HG03521 (cell line): ENCODE results near the gene PTPN4.

Source experiments
- ATAC-seq: cut with Tn5 transposase; IDR thresholded peaks from one replicate; pipeline ENCODE4 v1.9.1; 2021; ENCODE audit warnings: mild to moderate bottlenecking, moderate library complexity; ENCODE audit not compliant: unreplicated experiment

Gene PTPN4

GRCh38 chr2:119760237-119760955 is 674 bp downstream of the PTPN4 start:
- no peak for ATAC-seq

GRCh38 chr2:119760956-119761275 is 1.2 kb downstream of the PTPN4 start:
- ATAC-seq, result no peak

- no peak for ATAC-seq
These were observed 5.1 kb downstream of the PTPN4 start for GRCh38 chr2:119764832-119765231.

- ATAC-seq, result no peak
These were observed 5.8 kb downstream of the PTPN4 start for GRCh38 chr2:119765433-119766002.

- ATAC-seq, result no peak
These were observed 7.2 kb downstream of the PTPN4 start for GRCh38 chr2:119766944-119767343.

- ATAC-seq, result no peak
These were observed 9.0 kb downstream of the PTPN4 start for GRCh38 chr2:119768742-119769141.

GRCh38 chr2:119769645-119770044 is 9.9 kb downstream of the PTPN4 start:
- no peak for ATAC-seq

- ATAC-seq, result no peak
These were observed 11.6 kb downstream of the PTPN4 start for GRCh38 chr2:119771331-119771730.

- ATAC-seq, result no peak
These were observed 12.4 kb downstream of the PTPN4 start for GRCh38 chr2:119772128-119772527.

GRCh38 chr2:119772767-119773166 is 13.0 kb downstream of the PTPN4 start:
- ATAC-seq, result no peak

GRCh38 chr2:119774026-119774425 is 14.3 kb downstream of the PTPN4 start:
- no peak for ATAC-seq

GRCh38 chr2:119775102-119775501 is 15.4 kb downstream of the PTPN4 start:
- ATAC-seq, result no peak

- no peak for ATAC-seq
These were observed 22.7 kb downstream of the PTPN4 start for GRCh38 chr2:119782308-119783027.

- no peak for ATAC-seq
These were observed 25.2 kb downstream of the PTPN4 start for GRCh38 chr2:119784876-119785275.

- no peak for ATAC-seq
These were observed 26.6 kb downstream of the PTPN4 start for GRCh38 chr2:119786295-119786694.

- ATAC-seq, result no peak
These were observed 29.0 kb downstream of the PTPN4 start for GRCh38 chr2:119788752-119789151.

- no peak for ATAC-seq
These were observed 30.7 kb downstream of the PTPN4 start for GRCh38 chr2:119790466-119790865.

- ATAC-seq, result no peak
These were observed 33.2 kb downstream of the PTPN4 start for GRCh38 chr2:119792907-119793312.

- ATAC-seq, result no peak
These were observed 34.5 kb downstream of the PTPN4 start for GRCh38 chr2:119794237-119794636.

- no peak for ATAC-seq
These were observed 35.9 kb downstream of the PTPN4 start for GRCh38 chr2:119795309-119796303.

GRCh38 chr2:119800376-119800902 is 40.7 kb downstream of the PTPN4 start:
- no peak for ATAC-seq
